Measurements from ENCODE around the gene NAA35. TPM values are rescaled to one million over a fixed set of nuclear protein-coding genes. Genes with fewer than 3 reads are reported as not detected.

Gene NAA35
- total and polyA plus RNA-seq, 7 experiments from 2014 or later = 14.4 to 28.6 (median 23.4) TPM

DNA sequence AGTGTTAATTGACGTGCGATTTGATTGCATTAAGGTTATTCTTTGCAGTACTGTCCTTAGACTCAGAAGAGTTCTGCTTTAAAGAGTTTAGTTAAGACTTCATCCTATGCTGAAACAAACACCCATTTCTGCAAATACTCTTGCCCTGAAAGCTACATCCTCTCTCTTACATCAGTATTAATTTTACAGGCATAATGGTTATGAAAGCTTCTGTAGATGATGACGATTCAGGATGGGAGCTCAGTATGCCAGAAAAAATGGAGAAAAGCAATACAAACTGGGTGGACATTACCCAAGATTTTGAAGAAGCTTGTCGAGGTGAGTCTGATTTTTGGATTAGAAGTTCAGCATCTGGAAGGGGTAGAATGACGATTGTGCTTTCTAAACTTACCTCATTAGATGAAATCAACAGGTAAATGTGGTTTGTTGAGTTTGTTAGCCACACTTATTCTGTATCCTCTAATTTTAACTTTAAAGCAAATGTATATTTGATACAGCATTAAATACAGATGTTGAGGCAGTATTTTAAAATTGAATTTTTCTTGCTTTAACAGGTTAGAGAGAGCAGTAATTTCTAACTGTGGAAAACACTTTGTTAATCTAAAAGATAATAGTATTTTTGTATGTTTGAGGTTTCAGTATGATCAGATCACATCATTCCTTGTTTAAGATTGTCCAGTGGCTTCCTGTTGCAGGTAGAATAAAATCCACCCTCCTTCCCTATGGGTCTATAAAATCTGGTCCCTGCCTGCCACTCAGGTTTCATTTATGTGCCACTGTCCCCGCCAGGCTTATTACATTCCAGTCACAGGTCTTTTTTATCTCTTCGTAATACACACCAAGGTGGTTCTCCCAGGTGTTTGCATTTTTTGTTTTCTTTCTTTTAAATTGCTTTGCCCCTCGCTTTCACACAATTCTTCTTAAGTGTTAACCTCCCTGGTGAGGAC lies 1.3 kb downstream of the NAA35 start:
- Histone ChIP-seq H3K9me3 (ENCODE audit: control insufficient read depth in 2 of 3, low read length in 3 of 3) (no peaks in the 10 kb centered on the region), H3K4me1 (ENCODE audit: control insufficient read depth in 2 of 2, insufficient read depth in 2 of 2, low read length in 2 of 2) (peaks cover 25 to 26% of the 10 kb centered on the region in 2 donors), H3K27ac (ENCODE audit: low read depth, low read length) (peak overlapping the region; percentile 96), H3K4me3 (ENCODE audit: low read length) (peak overlapping the region; percentile 75), H3K36me3 (ENCODE audit: control insufficient read depth in 2 of 3, insufficient read depth in 3 of 3, low read length in 3 of 3) (peaks cover 0 to 14% (median 2%) of the 10 kb centered on the region in 3 experiments), H3K27me3 (ENCODE audit: control insufficient read depth in 2 of 2, insufficient read depth in 2 of 2, low read length in 2 of 2) (no peaks in the 10 kb centered on the region)
- Mint-ChIP-seq H3K27ac (peak overlapping the region in 5 of 9 donors; percentile 77 to 95 (median 87)), H3K4me1 (peaks cover 9 to 27% (median 21%) of the 10 kb centered on the region in 7 donors), H3K36me3 (peaks cover 6 to 26% (median 21%) of the 10 kb centered on the region in 5 donors), H3K27me3 (peaks cover 0 to 3% (median 0%) of the 10 kb centered on the region in 5 donors), H3K4me3 (peak overlapping the region in 5 of 10 donors; percentile 83 to 95 (median 93)), H3K9me3 (no peaks in the 10 kb centered on the region)
- intact Hi-C loops (cut with micrococcal nuclease) = loop anchor here (1.0 to 10.0 kb wide), 7 partner anchors 137 to 1647 kb away; partner anchors contain the start of genes GAS1 (in 1 of the 2), GOLM1 (in 1 of the 2), ISCA1 (in 1 of the 2) and TUT7 (in 1 of the 2)
- CTCF ChIA-PET = interaction anchor here (0.7 kb wide), 1 partner anchor 916 kb away, joined by 4 read pairs; no protein-coding TSS in a partner anchor
- peak in 3 of 9 donors; percentile 5 to 6 (median 5) for DNase-seq
- no peak for ATAC-seq
- POLR2A ChIA-PET = interaction anchor here (0.6 to 1.0 kb wide), 2 partner anchors 340 to 342 kb away, joined by 3 to 4 read pairs; partner anchors contain the start of gene ISCA1

DNA sequence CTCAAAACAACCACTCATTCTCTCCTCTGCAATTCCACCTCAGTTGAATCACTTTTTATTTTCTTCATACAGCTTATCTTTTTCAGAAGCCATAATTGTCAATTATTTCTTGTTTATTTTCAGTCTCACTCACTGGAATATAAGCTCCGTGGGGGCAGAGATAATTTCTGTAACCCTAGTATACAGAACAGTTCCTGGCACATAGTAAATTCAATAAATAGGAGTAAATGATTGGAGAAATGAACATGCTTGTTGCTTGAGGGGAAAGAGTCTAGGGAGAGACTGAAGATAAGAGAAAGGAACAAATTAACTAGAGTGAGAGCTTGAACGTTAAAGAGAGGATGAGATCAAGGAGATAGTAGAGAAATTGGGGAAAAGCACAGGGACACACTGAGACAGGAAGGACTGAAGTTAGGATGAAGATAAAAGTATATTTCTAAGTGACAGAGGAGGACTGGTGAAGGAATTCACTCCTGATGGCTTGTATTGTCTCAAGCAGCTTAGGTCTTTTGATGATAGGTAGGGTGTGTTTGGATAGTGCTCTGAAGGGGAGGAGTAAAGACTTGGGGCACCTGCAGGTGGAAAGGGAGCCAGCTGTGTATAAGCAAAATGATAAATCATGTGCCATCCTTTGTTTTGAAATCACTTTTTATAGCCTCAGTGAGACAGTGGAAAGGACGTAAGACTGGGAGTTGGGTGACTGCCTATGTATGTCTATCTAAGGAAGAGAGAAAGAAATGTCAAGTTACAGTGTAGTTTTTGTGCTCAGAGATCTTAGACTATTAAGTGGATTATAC lies 2.2 kb downstream of the NAA35 start:
- Histone ChIP-seq H3K27ac (ENCODE audit: low read depth, low read length) (peak overlapping the region; percentile 96), H3K36me3 (ENCODE audit: control insufficient read depth in 2 of 3, insufficient read depth in 3 of 3, low read length in 3 of 3) (peaks cover 0 to 18% (median 7%) of the 10 kb centered on the region in 3 experiments), H3K27me3 (ENCODE audit: control insufficient read depth in 2 of 2, insufficient read depth in 2 of 2, low read length in 2 of 2) (no peaks in the 10 kb centered on the region), H3K4me1 (ENCODE audit: control insufficient read depth in 2 of 2, insufficient read depth in 2 of 2, low read length in 2 of 2) (peaks cover 30% of the 10 kb centered on the region in 2 donors), H3K9me3 (ENCODE audit: control insufficient read depth in 2 of 3, low read length in 3 of 3) (no peaks in the 10 kb centered on the region), H3K4me3 (ENCODE audit: low read length) (no peak overlapping the region)
- ChIA-PET POLR2A (interaction anchor here (1.0 kb wide), 1 partner anchor 339 kb away, joined by 4 read pairs; the partner anchor contains the start of gene ISCA1), CTCF (no interaction called here)
- Mint-ChIP-seq H3K27ac (no peak overlapping the region), H3K9me3 (no peaks in the 10 kb centered on the region), H3K4me3 (no peak overlapping the region), H3K27me3 (peaks cover 0 to 3% (median 0%) of the 10 kb centered on the region in 5 donors), H3K36me3 (peaks cover 7 to 32% (median 22%) of the 10 kb centered on the region in 5 donors), H3K4me1 (peaks cover 14 to 33% (median 28%) of the 10 kb centered on the region in 7 donors)
- ATAC-seq (no peak), DNase-seq (no peak)
- intact Hi-C loops (cut with micrococcal nuclease) = loop anchor here in 1 of 2 donors (10.0 kb wide), 1 partner anchor 1648 kb away; no protein-coding TSS in a partner anchor

DNA sequence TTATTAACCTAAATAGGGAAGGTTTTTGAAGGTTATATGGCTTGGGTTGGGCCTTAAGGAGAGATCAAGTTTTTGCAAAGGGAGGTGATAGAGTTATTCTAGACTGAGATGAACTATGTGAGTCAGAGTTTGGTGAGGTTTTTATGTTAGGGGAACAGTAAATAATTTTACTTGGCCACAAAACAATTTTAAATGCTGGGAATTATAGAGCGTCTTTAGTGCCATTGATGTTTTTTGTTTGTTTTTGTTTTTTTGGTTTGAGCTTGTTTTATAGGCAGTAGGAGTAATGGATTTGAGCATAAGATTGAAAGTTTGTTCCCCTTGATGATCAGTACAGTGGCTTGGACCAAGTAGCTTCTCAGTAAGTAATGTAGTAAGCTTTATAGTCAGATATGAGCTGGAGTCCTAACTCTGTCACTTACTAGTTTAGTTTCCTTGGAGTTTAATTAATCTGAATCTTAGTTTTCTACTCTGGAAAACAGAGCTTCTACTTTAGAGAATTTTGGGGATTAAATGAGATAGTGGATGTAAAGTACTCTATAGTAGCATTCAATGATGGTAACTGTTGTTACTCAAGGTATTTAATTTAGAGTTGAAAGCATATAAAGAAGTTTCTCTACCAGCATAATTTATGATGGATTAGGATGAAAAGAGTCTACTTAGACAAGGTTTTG lies 2.9 kb downstream of the NAA35 start:
- ChIA-PET CTCF (no interaction called here), POLR2A (no interaction called here)
- Mint-ChIP-seq H3K9me3 (no peaks in the 10 kb centered on the region), H3K4me1 (peaks cover 19 to 40% (median 32%) of the 10 kb centered on the region in 7 donors), H3K27me3 (peaks cover 0 to 3% (median 0%) of the 10 kb centered on the region in 5 donors), H3K27ac (peak overlapping the region in 1 of 9 donors; percentile 33), H3K4me3 (peak overlapping the region in 2 of 10 donors; percentile 18 to 28), H3K36me3 (peaks cover 7 to 37% (median 26%) of the 10 kb centered on the region in 5 donors)
- H3K27me3 ChIP-seq (ENCODE audit: control insufficient read depth in 2 of 2, insufficient read depth in 2 of 2, low read length in 2 of 2) = no peaks in the 10 kb centered on the region
- ATAC-seq (no peak), DNase-seq (no peak)
- no peak overlapping the region for H3K4me3 ChIP-seq (ENCODE audit: low read length)
- H3K27ac ChIP-seq (ENCODE audit: low read depth, low read length) = no peak overlapping the region
- no peaks in the 10 kb centered on the region for H3K9me3 ChIP-seq (ENCODE audit: control insufficient read depth in 2 of 3, low read length in 3 of 3)
- peaks cover 0 to 18% (median 7%) of the 10 kb centered on the region in 3 experiments for H3K36me3 ChIP-seq (ENCODE audit: control insufficient read depth in 2 of 3, insufficient read depth in 3 of 3, low read length in 3 of 3)
- intact Hi-C loops (cut with micrococcal nuclease) = loop anchor here in 1 of 2 donors (10.0 kb wide), 1 partner anchor 1649 kb away; no protein-coding TSS in a partner anchor
- H3K4me1 ChIP-seq (ENCODE audit: control insufficient read depth in 2 of 2, insufficient read depth in 2 of 2, low read length in 2 of 2) = peaks cover 30% of the 10 kb centered on the region in 2 donors

DNA sequence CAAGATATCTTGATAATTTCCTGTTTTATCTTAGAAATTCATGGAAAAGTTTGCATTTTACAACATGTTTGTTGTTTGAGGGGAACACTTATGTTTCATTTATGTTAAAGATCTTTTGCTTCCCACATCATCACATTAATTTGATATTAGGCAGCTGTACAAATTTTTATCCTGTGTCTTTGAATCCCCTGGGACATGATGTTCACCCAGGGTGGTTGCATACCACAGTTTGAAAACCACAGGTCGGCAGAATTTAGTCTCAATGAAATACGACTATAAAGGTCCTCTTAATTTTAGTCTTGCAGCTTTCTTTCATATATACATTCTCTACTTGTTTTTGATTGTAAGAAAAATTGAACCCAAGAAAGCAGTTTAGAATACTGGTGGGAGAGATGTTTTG lies 3.7 kb downstream of the NAA35 start:
- Histone ChIP-seq H3K27me3 (ENCODE audit: control insufficient read depth in 2 of 2, insufficient read depth in 2 of 2, low read length in 2 of 2) (no peaks in the 10 kb centered on the region), H3K4me1 (ENCODE audit: control insufficient read depth in 2 of 2, insufficient read depth in 2 of 2, low read length in 2 of 2) (peaks cover 29 to 30% of the 10 kb centered on the region in 2 donors), H3K4me3 (ENCODE audit: low read length) (no peak overlapping the region), H3K9me3 (ENCODE audit: control insufficient read depth in 2 of 3, low read length in 3 of 3) (no peaks in the 10 kb centered on the region), H3K27ac (ENCODE audit: low read depth, low read length) (no peak overlapping the region), H3K36me3 (ENCODE audit: control insufficient read depth in 2 of 3, insufficient read depth in 3 of 3, low read length in 3 of 3) (peaks cover 0 to 18% (median 7%) of the 10 kb centered on the region in 3 experiments)
- Mint-ChIP-seq H3K4me1 (peaks cover 24 to 46% (median 37%) of the 10 kb centered on the region in 7 donors), H3K27ac (no peak overlapping the region), H3K9me3 (no peaks in the 10 kb centered on the region), H3K4me3 (peak overlapping the region in 1 of 10 donors; percentile 18), H3K27me3 (peaks cover 0 to 3% (median 0%) of the 10 kb centered on the region in 5 donors), H3K36me3 (peaks cover 12 to 42% (median 30%) of the 10 kb centered on the region in 5 donors)
- intact Hi-C loops (cut with micrococcal nuclease) = loop anchor here in 1 of 2 donors (10.0 kb wide), 1 partner anchor 1650 kb away; no protein-coding TSS in a partner anchor
- ChIA-PET CTCF (no interaction called here), POLR2A (no interaction called here)
- ATAC-seq = no peak
- no peak for DNase-seq

DNA sequence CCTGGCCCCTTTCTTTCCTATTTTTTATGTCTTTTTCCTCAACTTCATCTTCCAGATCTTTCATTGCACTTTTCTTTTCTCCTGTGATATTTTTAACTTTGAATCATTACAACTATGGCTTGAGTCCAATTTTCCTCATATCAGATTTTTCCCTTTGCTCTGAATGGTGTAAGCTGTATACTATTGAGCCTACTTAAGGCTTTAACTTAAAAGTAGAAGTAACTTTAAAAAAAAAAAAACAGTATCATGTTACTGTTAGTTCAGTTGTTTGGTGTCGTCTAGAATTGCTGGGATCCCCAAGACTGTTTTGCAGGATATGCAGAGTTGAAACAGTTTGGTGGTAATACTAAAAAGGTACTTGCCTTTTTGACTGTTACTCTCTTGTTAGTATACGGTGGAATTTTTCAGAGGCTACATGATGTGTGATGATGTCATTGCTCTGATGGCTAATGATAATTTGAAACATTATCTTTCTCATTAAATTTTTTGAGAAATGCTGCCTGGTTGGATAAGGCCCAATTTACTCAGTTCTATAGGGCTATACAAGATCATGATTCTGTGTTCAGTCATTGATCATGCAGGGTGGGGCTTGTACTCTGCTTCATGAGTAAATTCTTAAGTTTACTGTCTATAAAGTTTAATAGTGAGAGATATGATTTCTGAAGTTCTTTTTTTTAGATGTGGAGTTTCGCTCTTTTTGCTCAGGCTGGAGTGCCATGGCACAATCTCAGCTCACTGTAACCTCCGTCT lies 8.8 kb downstream of the NAA35 start:
- Mint-ChIP-seq H3K4me1 (peaks cover 22 to 55% (median 45%) of the 10 kb centered on the region in 7 donors), H3K27ac (peak overlapping the region in 3 of 9 donors; percentile 22 to 36 (median 22)), H3K9me3 (no peaks in the 10 kb centered on the region), H3K27me3 (no peaks in the 10 kb centered on the region), H3K4me3 (peak overlapping the region in 2 of 10 donors; percentile 8 to 10), H3K36me3 (peaks cover 8 to 72% (median 42%) of the 10 kb centered on the region in 5 donors)
- Histone ChIP-seq H3K27me3 (ENCODE audit: control insufficient read depth in 2 of 2, insufficient read depth in 2 of 2, low read length in 2 of 2) (no peaks in the 10 kb centered on the region), H3K27ac (ENCODE audit: low read depth, low read length) (no peak overlapping the region), H3K9me3 (ENCODE audit: control insufficient read depth in 2 of 3, low read length in 3 of 3) (no peaks in the 10 kb centered on the region), H3K36me3 (ENCODE audit: control insufficient read depth in 2 of 3, insufficient read depth in 3 of 3, low read length in 3 of 3) (peaks cover 0 to 20% (median 7%) of the 10 kb centered on the region in 3 experiments), H3K4me1 (ENCODE audit: control insufficient read depth in 2 of 2, insufficient read depth in 2 of 2, low read length in 2 of 2) (peaks cover 4 to 5% of the 10 kb centered on the region in 2 donors), H3K4me3 (ENCODE audit: low read length) (no peak overlapping the region)
- ATAC-seq = no peak
- intact Hi-C loops (cut with micrococcal nuclease) = loop anchor here in 1 of 2 donors (10.0 kb wide), 1 partner anchor 1655 kb away; no protein-coding TSS in a partner anchor
- ChIA-PET POLR2A (no interaction called here), CTCF (no interaction called here)
- no peak for DNase-seq
